Neural progenitor cell (in vitro differentiated cells): ENCODE measurements around the gene CIBAR2.

Experiments
- CTCF ChIP-seq: fragments of 200-600 bp; sonication (generic); IDR thresholded peaks from 2 replicates; pipeline ENCODE4 v1.5.1; 2017; ENCODE audit warnings: antibody characterized with exemption, mild to moderate bottlenecking
- EZH2 ChIP-seq: fragments of 200-600 bp; sonication (generic); IDR thresholded peaks from 2 replicates; pipeline ENCODE4 v1.6.1; 2017; ENCODE audit warnings: antibody characterized with exemption, mild to moderate bottlenecking, moderate library complexity

GRCh38 chr16:85129876-85130704 is 17.8 kb upstream of the CIBAR2 start:
- no peak for TF ChIP-seq CTCF
- TF ChIP-seq EZH2, result no peak
